ENCODE measurements around the gene LY6G5C. TPM values are rescaled to one million over a fixed set of nuclear protein-coding genes. Genes with fewer than 3 reads are reported as not detected.

LY6G5C gene
- total RNA-seq, 1 donor from 2014 or later, result 3.9 TPM

GRCh38 chr6:31658158-31658688 lies 22.6 kb downstream of the LY6G5C start:
- no peak for TF ChIP-seq EZH2 (IDR thresholded peaks at IDR 0.05; ENCODE audit: insufficient read depth, low read length)
- TF ChIP-seq, protein P1, sequence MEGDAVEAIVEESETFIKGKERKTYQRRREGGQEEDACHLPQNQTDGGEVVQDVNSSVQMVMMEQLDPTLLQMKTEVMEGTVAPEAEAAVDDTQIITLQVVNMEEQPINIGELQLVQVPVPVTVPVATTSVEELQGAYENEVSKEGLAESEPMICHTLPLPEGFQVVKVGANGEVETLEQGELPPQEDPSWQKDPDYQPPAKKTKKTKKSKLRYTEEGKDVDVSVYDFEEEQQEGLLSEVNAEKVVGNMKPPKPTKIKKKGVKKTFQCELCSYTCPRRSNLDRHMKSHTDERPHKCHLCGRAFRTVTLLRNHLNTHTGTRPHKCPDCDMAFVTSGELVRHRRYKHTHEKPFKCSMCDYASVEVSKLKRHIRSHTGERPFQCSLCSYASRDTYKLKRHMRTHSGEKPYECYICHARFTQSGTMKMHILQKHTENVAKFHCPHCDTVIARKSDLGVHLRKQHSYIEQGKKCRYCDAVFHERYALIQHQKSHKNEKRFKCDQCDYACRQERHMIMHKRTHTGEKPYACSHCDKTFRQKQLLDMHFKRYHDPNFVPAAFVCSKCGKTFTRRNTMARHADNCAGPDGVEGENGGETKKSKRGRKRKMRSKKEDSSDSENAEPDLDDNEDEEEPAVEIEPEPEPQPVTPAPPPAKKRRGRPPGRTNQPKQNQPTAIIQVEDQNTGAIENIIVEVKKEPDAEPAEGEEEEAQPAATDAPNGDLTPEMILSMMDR (IDR thresholded peaks at IDR 0.05; ENCODE audit: insufficient read depth, low read depth, low read length), result no peak

DNA sequence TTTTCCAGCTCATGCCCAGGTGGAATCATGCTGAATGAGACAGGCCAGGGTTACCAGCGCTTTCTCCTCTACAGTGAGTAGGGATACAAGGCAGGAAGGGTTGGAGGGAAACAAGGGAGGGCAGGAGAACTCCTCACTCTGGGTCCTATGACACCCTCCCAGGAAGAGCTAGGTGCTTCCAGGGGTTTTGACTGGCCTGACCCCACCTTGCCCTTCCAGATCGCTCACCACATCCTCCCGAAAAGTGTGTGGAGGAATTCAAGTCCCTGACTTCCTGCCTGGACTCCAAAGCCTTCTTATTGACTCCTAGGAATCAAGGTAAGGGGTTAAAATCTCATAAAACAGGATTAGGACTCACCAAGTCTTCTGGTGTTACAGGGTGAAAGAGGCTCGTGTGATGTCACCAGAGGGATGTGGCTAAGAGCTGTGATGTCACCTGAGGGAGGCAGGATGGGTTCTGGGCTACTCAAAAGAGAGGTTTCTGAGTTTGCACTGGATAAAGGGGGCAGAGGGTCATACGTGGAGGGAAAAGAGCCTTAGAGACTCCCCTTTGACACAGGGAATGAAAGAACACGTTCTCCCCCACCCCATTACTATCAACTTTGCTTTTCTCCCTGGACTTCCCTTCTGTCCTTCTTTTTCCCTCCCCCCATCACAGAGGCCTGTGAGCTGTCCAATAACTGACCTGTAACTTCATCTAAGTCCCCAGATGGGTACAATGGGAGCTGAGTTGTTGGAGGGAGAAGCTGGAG lies 23.3 kb downstream of the LY6G5C start:
- Mint-ChIP-seq H3K27me3 (ENCODE audit: low read depth, unreplicated experiment) (no peaks in the 10 kb centered on the region), H3K9me3 (ENCODE audit: unreplicated experiment) (no peaks in the 10 kb centered on the region), H3K27ac (ENCODE audit: unreplicated experiment) (no peak overlapping the region), H3K36me3 (ENCODE audit: low read depth, unreplicated experiment) (peaks cover 23% of the 10 kb centered on the region), H3K4me3 (ENCODE audit: unreplicated experiment) (peak overlapping the region; percentile 79), H3K4me1 (ENCODE audit: low read depth, unreplicated experiment) (peaks cover 14% of the 10 kb centered on the region)
- FAIRE-seq (no peak), DNase-seq (ENCODE audit: low read depth) (no peak)
- H3K9ac ChIP-seq (ENCODE audit: low read length), result no peak overlapping the region
- H3K79me2 ChIP-seq (ENCODE audit: insufficient read depth, low read length), result peaks cover 73% of the 10 kb centered on the region
- H3K4me1 ChIP-seq (ENCODE audit: insufficient read depth, low read length), result peaks cover 35% of the 10 kb centered on the region
- no peak overlapping the region for H3K4me3 ChIP-seq (ENCODE audit: insufficient read depth, low read depth, low read length)
- no peaks in the 10 kb centered on the region for H3K27me3 ChIP-seq (ENCODE audit: insufficient read depth, low read length)
- no peak overlapping the region for H2AFZ ChIP-seq (ENCODE audit: low read depth, low read length)
- H3K36me3 ChIP-seq (ENCODE audit: insufficient read depth, low read length), result peaks cover 5% of the 10 kb centered on the region
- no peaks in the 10 kb centered on the region for H3K9me3 ChIP-seq (ENCODE audit: insufficient read depth, low read depth, low read length)
- H3K4me2 ChIP-seq (ENCODE audit: low read length), result peak overlapping the region; percentile 99
- H3K27ac ChIP-seq (ENCODE audit: low read depth, low read length), result no peak overlapping the region
- TF ChIP-seq, protein P1 (IDR thresholded peaks at IDR 0.05; ENCODE audit: insufficient read depth, low read depth, low read length), result no peak
- no peak for TF ChIP-seq EZH2 (IDR thresholded peaks at IDR 0.05; ENCODE audit: insufficient read depth, low read length)
- H4K20me1 ChIP-seq (ENCODE audit: insufficient read depth, low read length), result peaks cover 32% of the 10 kb centered on the region

More at GRCh38 chr6:31658158-31658688, 22.6 kb downstream of the LY6G5C start:
- Mint-ChIP-seq H3K36me3 (ENCODE audit: low read depth, unreplicated experiment) (peaks cover 23% of the 10 kb centered on the region), H3K9me3 (ENCODE audit: unreplicated experiment) (no peaks in the 10 kb centered on the region), H3K4me1 (ENCODE audit: low read depth, unreplicated experiment) (peaks cover 15% of the 10 kb centered on the region), H3K4me3 (ENCODE audit: unreplicated experiment) (peak overlapping the region; percentile 79), H3K27ac (ENCODE audit: unreplicated experiment) (no peak overlapping the region), H3K27me3 (ENCODE audit: low read depth, unreplicated experiment) (no peaks in the 10 kb centered on the region)
- no peaks in the 10 kb centered on the region for H3K9me3 ChIP-seq (ENCODE audit: insufficient read depth, low read depth, low read length)
- H3K36me3 ChIP-seq (ENCODE audit: insufficient read depth, low read length), result peaks cover 5% of the 10 kb centered on the region
- peak overlapping the region; percentile 99 for H3K4me2 ChIP-seq (ENCODE audit: low read length)
- DNase-seq (ENCODE audit: low read depth) (no peak), FAIRE-seq (no peak)
- H3K27ac ChIP-seq (ENCODE audit: low read depth, low read length), result no peak overlapping the region
- H3K79me2 ChIP-seq (ENCODE audit: insufficient read depth, low read length), result peaks cover 78% of the 10 kb centered on the region
- no peak overlapping the region for H2AFZ ChIP-seq (ENCODE audit: low read depth, low read length)
- H3K9ac ChIP-seq (ENCODE audit: low read length), result no peak overlapping the region
- peaks cover 32% of the 10 kb centered on the region for H4K20me1 ChIP-seq (ENCODE audit: insufficient read depth, low read length)
- H3K27me3 ChIP-seq (ENCODE audit: insufficient read depth, low read length), result no peaks in the 10 kb centered on the region
- no peak overlapping the region for H3K4me3 ChIP-seq (ENCODE audit: insufficient read depth, low read depth, low read length)
- peaks cover 36% of the 10 kb centered on the region for H3K4me1 ChIP-seq (ENCODE audit: insufficient read depth, low read length)
